C4-2B (cell line): ENCODE data around the gene TDRD15.

Experiments used
- CTCF ChIP-seq: fragments of 450-650 bp; conservative IDR thresholded peaks from 2 replicates; pipeline ENCODE4 v1.5.1; 2017; ENCODE audit warnings: mild to moderate bottlenecking
- ZFX ChIP-seq: fragments of 450-650 bp; IDR thresholded peaks from 2 replicates; pipeline ENCODE4 v1.6.1; 2017

DNA sequence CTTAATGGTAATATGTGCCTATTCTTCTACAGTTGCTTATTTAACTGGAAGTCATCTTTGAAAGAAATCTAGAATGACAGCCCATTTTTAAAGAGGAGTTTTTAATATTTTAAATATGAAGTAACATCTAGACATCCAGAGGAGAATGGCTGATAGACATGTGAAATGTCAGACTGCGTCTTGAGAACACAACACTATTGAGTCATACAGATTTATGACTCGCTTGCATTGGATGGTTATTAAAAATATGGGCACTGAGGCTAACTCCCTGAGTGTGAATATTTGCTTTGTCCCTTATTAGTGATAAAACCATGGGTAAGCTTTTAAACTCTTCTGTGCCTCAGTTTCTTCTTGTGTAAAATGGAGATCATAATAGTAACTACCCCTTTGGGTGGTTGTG is 22.9 kb downstream of the TDRD15 start:
- TF ChIP-seq CTCF (no peak), ZFX (no peak)
